GM12801 (cell line): ENCODE measurements around the gene RGS16.

Experiments used
- CTCF ChIP-seq: IDR thresholded peaks from one replicate; pipeline ENCODE4 v1.5.1; 2011; ENCODE audit warnings: control low read depth; ENCODE audit not compliant: insufficient read length; ENCODE audit errors: extremely low read depth

RGS16 gene

GRCh38 chr1:182633657-182634281 lies 29.6 kb upstream of the RGS16 start:
- no peak for TF ChIP-seq CTCF

GRCh38 chr1:182633031-182633430 lies 28.8 kb upstream of the RGS16 start:
- TF ChIP-seq CTCF: no peak

- TF ChIP-seq CTCF: no peak
Measured at GRCh38 chr1:182631954-182632353, 27.8 kb upstream of the RGS16 start.

GRCh38 chr1:182631053-182631677 lies 27.0 kb upstream of the RGS16 start:
- TF ChIP-seq CTCF: no peak

- TF ChIP-seq CTCF: no peak
Measured at GRCh38 chr1:182630586-182630985, 26.4 kb upstream of the RGS16 start.

GRCh38 chr1:182629499-182630096 lies 25.4 kb upstream of the RGS16 start:
- TF ChIP-seq CTCF: no peak

GRCh38 chr1:182629080-182629479 lies 24.9 kb upstream of the RGS16 start:
- TF ChIP-seq CTCF: no peak
